ENCODE measurements around the gene SH2D7.
A peak's percentile ranks its signal among the peaks of the same experiment; 100 is the strongest.

SH2D7 gene

DNA sequence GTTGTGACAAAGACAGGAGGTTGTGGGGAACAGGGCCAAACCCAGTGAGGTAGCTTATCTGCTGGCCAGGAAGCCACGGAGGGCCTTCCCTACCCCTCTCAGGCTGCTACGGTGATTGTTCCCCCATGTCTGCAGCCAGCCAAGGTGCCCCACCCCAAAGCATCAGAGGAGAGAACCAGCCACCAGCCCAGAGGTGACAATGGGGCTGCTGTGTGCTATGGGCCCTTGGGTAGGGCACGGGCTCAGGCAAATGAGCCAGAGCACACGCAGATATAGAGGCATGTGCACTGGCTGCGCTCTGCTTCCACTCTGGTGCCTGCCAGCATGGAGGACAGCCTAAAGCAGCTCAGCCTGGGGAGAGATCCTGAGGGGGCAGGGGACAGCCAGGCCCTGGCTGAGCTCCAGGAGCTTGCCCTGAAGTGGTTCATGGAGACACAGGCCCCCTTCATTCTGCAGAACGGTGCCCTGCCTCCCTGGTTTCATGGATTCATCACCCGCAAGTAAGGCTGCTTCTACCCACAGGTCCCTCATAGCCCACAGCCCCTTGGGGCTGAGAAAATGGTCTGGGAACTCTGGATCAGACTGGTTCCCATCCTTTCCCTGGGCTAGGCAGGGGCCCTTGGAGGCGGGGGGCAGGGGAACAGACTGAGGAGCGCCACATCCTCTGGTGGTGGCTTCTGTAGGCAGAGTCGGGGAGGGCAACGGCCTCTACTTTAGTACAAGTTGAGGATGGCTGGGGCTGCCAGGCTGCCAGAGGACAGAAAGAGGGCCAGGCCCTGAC is at the start of gene SH2D7:
Gene SH2D7, plus strand, starts transcription at position 301 of the 781 bp plus-strand sequence. Its CDS starts 24 bp downstream, at position 325.
- no peak for DNase-seq (ENCODE audit: low read depth in 2 of 2)

DNA sequence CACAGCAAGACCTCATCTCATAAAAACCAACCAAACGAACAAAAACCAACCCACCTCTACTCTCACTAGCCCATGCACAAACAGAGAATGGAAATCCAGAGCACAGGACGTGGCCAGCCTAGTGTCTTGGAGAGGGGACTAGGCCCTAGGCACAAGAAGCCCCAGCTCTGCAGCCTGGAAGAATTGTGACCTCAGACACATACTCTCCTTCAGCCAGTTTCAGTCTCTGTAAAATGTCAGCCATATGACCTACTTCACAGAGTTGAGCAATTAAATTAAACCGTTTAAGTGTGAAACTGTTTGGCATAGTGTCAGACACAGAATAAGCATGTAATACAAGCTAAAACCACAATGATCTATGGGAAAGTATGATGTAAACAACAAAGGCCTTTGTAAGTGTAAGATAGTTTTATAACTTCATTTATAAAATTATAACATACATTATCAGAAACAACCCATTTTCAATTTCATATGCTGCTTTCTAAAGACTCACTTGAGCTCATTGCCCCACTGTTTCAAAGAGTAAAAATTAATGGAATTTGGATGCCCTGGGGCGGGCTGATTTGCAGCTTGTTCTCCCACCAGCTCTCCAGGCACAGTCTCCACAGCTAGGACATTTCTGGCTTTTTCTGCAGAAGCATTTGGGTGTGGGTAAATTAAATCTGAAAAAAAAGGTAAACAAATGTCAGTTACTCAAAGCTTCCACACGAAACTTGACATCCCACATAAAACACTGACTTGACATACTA is 47.8 kb upstream of the SH2D7 start:
- DNase-seq (ENCODE audit: low read depth in 2 of 2) = no peak

DNA sequence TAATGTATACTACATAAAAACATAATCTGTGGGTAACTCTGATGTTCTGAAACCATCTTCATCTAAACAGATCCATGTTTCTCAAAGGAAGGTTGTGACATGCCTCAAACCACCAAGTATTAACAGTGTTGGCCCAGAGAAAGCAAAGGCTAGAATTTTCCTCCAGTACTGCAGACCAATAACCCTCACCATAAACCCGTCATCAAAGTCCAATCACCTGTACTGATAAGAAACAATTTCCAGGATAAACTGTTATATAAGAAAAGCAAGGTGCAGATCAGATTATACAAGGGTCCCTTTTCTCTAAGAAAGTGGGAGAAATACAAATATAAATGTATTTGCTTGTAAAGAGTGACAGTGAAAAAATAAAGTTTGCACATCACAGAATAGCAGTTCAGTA is 47.2 kb upstream of the SH2D7 start:
- DNase-seq (ENCODE audit: low read depth in 2 of 2) = no peak

DNA sequence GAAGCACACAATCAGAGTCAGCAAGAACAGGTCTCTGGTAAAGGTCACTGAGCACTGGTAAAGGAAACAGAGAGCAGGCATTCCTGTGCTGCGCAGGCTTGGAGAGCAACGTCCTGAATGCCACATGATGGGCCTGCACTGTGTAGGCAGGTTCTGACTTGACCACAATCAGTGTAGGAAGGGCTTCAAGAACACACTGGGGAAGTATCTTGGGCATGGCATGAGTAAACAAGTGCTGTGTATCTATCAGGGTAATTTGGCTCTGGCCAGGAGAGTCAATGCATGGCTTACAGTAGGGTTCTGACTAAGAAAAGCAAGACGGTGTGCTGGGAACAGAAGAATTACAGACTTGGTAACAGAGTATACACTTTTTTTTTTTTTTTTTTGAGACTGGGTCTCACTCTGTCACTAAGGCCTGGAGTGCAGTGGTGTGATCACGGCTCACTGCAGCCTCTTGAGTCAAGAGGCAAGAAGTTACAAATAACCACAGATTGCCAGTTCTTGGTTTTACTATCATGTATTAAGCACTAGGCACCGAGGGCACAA is 45.5 kb upstream of the SH2D7 start:
- DNase-seq (ENCODE audit: low read depth in 2 of 2) = no peak

DNA sequence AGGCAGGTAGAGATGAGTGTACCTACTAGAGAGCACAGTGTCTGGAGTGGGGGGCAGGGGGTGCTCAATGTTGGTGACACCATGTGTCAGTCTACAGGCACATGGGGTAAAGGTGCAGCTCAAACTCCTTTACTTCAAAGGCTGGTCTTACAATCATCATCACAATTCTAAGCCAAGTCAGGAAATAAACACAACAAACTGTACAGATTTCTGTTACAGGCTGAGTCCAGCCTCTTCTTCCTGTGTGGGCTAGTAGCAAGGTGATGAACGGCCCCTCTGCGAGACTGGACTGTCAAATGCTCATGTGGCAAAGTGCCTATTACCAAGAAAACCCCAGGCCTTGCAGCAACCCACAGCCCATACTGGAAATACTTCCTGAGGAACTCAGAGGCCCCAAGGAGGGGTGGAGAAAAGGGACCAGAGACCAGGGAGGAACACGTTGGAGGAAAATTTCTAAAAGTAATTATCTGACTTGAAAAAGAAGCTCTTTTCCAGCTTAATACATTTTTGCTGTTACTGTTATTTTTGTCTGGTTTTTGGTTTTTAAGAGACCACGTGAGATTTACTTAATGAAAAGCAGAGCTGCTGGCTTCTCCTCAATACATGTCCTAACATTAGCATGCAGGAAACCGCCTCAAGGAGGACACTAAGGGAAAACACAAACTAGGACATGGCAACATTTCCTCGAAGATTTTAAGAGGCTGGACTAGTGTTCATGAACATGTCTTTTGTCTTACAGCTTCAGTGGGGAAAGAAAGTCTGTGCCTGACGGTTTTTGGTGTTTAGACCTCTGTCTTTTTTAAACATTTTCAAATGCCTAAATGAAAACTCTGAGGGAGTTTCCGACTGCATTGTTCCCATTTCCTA is 44.4 kb upstream of the SH2D7 start:
- no peak for DNase-seq (ENCODE audit: low read depth in 2 of 2)

DNA sequence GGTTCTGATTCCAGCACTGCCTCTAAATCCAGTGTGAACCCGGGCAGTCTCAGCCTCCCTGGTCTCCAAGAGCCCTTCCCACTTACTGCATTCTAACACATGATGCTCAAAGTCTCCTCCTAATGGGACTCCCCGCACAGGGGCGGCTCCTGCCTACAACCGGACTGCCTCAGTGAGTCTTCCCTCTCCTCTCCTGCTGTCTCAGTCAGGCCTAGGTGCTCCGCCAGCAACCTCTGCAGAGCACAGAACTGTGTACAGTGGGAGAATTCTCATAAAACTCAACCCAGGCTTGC is 43.8 kb upstream of the SH2D7 start:
- no peak for DNase-seq (ENCODE audit: low read depth in 2 of 2)

DNA sequence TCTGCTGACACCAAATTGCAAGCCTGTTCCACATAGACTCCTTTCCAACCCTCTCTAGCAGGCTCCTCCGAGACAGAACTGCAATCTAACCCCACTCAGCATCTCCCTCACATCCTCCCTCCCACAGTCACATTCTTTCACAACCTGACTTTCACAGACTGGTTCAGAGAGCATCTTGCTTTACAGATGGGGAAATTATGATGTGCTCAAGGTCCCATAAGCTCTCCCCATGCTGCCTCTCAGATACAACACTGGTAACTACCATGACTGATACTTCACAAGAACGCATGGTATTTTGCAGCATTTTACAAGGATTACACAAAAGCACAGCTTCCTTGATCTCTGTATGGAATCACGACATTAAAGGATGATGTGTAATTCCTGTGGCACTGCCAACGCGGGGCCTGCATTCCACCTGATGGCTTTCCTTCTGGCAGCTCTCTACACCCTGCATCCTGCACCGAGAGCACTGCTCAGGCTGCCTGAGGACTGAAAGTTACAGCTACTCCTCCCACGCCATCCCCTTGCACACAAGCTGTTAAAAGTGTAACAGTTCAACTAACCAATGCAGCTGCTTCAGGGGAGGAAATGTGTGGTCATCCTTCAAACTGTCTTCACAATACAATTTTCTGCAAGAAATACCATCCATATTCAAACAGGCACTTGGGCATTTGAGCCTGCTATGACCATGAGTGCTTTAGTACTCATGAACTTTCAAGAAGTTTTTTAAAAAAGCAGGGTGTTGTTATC is 42.5 kb upstream of the SH2D7 start:
- DNase-seq (ENCODE audit: low read depth in 2 of 2) = peak; percentile 66 to 68

DNA sequence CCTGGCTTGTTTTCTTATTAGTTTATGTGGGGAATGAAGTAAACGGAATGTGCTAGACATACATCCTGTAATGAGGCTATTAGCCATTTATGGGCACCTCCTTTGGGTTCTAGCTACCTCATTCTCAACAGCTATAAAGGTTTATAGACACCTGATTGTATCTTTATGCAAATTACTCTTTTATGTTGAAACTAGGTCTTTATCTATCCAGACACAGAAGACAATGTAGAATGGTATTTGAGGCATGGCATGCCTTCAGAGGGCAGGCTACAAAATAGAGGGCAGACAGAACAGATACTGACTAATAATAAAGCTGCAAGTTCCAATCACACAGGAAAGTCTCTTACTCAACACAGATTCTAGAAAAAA is 41.9 kb upstream of the SH2D7 start:
- no peak for DNase-seq (ENCODE audit: low read depth in 2 of 2)

DNA sequence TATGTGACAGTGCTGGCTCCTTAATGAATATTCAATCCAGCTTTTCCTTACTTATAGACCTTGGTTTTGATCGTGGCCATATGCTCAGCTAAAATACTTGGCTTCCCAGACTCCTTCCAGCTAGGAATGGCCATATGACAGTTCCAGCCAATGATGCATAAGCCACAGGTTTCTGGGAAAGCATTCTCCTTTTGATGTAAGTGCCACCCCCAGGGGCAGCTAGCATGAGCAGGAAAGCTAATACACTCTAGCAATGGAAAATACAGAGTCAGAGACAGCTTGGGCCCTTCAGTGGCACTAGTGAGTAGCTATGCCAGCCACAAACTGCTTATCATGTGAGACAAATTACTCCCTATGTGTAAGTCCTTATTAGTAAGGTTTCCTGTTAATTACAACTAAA is 41.5 kb upstream of the SH2D7 start:
- peak in 1 of 2 donors; percentile 53 for DNase-seq (ENCODE audit: low read depth in 2 of 2)

DNA sequence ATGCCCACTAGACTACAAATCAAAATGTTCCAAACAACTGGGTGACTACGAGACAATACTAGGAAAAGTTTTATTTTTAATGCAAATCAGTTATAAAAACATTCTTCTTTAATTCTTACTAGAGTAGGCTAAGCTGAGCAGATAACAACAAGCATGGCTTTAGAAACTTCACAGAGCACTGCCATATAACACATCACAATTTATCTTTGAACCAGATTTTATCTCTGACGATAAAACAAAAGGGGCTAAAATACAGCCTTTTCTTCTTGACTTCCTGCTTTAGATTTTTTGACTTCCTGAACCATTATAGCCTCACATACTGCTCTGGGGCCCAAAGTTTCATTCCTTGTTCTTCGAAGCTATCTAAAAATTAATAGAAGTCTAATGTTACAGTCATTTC is 40.8 kb upstream of the SH2D7 start:
- DNase-seq (ENCODE audit: low read depth in 2 of 2) = no peak

DNA sequence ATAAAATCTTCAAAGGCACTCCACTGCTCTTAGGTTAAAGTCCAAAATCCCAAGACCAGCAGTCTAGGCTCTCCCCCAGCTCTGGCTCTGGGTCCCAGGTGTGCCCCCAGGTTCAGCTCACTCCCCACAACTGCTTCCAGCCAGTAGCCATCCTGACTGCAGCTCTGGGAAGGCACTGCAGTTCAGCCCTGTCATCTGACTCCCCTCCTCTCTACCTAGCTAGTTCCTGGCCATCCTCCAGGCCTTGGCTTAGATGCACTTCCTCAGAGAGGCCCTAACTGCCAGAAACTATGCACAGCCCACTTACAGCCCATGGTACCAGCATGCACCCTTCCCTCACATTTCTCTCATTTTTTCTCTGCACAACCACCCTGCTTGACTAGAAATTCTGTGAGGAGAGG is 40.4 kb upstream of the SH2D7 start:
- no peak for DNase-seq (ENCODE audit: low read depth in 2 of 2)

DNA sequence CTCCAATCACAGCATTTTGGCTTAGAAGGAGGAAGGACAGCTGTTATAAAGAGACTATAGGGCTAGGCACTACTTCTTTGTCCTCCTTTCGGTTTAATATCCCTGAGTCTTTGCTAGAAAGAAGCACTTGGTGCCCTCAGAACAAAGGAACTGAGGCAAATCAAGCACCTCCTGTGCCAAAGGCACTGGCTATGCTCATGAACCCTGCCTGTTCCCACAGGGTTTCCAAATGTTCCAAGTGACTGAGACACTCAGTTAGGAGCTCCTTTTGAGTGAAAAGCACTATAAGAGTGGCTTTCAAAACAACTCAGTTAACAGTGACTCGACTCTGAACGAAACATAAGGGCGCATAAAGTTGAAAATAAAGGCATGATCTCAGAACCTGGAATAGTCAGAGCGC is 39.8 kb upstream of the SH2D7 start:
- DNase-seq (ENCODE audit: low read depth in 2 of 2) = no peak

DNA sequence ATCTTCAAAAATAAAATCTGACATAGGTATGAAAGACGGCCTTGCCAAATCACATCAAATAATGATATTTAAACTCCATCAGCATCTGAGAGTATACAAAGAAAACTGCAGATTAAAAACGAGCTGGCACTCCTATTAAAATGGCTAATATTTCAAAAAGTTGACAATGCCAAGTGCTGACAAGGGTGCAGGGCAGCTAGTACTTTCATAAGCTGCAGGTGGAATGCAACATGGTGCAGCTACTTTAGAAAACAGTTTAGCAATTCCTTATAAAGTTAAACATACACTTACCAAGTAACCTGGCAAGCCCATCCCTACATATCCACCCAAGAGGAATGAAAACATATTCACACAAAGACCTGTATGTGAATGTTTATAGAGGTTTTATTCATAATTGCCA is 37.8 kb upstream of the SH2D7 start:
- DNase-seq (ENCODE audit: low read depth in 2 of 2) = no peak

DNA sequence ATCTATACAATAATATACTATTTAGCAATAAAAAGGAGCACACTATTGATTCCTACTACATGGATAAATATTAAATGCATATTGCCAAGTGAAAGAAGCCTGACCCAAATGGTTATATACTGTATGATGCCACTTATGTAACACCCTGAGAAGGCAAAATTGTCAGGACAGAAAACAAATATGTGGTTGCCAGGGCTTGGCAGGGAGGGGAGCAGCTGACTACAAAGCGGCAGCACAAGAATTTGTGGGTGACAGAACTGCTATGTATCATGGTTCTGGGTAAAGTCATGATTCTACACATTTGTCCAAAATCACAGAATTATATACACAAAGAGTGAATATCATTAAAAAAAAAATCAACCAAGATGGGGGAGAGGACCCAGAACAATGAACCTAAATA is 37.4 kb upstream of the SH2D7 start:
- DNase-seq (ENCODE audit: low read depth in 2 of 2) = no peak

DNA sequence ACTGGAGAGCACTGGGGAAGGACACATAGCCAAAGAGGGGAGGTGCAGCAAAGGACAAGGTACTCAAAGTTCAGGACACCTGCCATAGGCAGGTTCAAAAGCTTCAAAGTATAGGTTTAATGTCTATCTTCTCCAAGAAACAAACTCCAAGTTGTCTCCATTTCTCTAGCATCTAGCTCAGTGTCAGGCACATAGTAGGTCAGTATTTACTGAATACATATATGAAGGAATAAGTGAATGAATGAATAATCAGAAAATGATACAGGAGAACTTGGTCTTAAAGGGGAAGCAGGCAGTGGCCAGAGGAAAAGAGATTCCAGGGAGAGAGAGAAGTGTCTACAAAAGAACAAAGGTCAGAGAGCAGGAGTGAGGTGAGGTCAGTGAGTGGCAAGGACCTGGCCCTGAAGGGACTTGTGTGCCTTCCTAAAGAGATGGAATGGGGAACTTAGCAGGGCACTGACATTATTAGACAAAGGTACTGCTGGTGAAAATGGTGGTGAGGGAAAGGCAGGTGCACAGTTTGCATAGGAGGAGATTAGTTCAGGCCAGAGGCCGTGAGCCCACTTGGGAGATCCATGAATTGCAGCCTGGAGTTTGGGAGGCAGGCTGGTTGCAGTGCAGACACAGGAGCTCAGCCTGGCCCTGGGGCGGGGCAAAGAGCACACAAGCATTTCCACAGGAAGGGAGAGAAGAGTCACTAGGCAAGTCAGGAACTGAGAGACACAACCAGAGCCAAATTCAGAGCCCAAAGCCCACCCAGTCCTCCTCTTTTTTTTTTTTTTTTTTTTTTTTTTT is 36.2 kb upstream of the SH2D7 start:
- DNase-seq (ENCODE audit: low read depth in 2 of 2) = no peak

DNA sequence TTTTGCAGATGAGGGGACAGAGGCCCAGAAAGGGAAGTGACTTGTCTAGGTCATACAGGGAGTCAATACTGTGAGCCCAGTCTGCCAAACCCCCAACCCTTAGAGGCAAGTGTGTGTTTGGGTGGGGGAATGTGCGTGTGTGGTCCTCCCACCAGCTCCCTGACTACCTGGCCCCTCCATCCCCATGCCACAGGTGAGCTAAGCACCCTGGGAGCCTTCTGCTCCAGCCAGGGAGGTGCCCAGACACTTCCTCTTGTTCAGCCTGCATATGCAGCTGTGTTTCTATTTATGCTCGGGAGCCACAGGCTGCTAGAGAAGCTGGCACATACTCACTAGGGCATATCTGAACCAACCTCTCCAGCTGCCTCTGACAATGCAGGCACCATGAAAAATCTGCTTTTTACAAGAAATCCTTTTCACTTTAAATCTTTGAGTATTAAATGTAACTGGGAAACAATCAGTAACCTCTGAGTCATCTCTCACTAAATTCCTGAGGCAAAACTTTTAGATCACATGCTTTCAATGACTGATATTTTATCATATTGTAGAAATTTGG is 35.6 kb upstream of the SH2D7 start:
- no peak for DNase-seq (ENCODE audit: low read depth in 2 of 2)

DNA sequence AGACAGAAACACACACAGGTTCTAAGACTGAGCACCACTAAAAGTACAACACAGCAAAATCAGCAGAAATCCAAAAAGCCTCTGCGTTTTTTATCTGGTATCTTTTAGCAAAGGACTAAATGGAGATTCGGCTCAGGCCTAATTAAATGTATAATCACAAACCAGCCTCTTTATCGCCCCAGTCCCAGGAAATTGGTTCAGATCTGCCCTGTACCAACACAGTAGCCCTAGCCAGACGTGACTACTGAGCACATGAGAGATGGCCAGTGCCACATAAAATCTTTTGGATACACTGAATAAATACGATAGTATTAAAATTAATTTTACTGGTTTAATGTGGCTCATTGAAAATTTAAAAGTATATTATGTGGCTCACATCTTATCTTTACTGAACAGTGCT is 34.6 kb upstream of the SH2D7 start:
- DNase-seq (ENCODE audit: low read depth in 2 of 2) = no peak

DNA sequence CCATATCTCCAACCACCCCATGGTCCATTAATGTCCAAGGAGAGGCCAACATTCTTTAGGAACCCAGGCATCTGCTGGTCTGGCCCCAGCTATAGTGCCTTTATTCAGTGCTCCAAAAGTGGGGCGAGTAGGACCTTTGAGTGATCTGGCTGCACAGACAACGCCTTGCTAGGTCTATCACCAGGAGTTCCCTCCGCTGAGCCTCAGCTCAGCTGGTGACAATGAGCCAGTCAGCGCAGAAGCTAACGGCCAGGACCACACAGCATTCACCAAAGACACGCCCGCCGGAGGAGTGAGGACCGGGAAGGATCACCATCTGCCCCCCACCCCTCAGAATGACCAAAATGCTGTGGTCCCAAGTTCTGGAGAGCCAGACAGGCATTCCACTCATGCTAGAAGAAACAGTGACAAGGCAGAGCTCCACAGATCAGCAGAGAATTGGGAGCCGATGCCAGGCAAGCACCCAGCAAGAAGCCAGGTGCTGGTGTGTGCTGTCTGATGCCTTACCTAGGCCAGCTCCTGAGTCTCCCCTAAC is 33.9 kb upstream of the SH2D7 start:
- DNase-seq (ENCODE audit: low read depth in 2 of 2) = no peak

DNA sequence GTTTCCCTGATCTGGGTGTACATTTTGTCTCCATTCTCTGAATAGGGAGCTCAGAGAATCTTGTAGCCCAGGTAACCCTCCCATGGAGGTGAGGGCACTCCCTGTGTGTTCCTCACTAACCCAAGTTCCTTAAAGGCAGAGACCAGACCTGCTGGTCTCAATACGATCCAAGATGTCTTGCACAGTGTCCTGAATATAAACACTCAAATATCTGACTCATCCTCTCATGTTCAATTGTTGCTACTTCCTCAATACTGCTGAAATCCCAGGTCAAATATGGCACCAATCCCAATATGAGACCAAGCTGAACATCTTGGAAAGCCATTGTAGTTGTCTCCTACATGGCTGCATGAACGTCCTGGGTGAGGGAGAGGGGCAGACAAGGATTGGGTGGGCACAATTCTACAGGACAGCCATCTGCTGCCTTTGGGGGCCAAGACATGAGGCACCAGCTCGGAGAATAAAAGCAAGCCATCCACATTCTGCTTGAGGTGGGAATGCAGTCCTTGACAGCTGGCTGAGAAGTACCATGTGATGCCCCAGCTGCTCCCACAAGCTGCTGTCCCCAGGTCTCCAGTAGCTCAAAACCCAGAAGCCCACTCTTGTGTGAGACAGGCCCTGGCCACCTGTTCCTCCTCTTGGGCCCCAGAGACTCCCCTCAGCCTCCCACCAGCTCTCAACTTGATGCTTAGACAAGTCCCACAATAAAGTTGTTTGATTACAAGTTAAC is 33.1 kb upstream of the SH2D7 start:
- no peak for DNase-seq (ENCODE audit: low read depth in 2 of 2)

DNA sequence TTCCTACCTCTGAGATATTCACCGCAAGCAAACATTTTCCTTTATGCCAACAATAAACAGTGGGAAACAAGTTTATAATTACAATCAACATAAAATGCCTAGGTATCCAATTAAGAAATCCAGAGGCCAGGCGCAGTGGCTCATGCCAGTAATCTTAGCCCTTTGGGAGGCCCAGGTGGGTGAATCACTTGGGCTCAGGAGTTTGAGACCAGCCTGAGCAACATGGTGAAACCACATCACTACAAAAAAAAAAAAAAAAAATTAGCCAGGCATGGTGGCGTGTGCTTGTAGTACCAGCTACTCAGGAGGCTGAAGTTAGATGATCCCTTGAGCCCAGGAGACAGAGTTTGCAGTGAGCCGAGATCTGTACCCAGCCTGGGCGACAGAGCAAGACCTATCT is 32.1 kb upstream of the SH2D7 start:
- DNase-seq (ENCODE audit: low read depth in 2 of 2) = no peak
